ENCODE measurements around the gene GNPNAT1.
"Not testable (repeated sequence)": the region's sequence is repeated elsewhere in the genome, so short reads cannot be mapped to it uniquely, and the experiment has no call there.

Gene GNPNAT1

DNA sequence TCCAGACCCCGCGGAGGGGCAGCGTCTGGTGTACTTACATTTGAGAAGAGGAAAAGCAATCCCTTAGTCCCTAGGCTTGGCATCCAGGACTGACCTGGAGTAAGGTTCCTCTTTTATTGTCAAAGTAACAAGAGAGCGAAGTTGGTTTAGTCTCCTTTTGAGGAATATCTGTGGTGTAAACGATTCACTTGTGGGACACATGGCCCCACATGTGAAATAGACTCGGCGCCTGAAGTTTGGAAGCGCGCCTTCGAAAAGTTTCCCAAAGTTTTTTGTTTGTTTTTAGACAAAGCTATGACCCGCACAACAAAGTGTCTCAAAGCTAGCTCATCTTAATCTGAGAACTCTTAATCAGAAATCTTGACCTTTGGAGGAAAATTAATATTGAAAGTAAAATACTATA is 60.7 kb downstream of the GNPNAT1 start:
- Histone ChIP-seq H3K23ac (ENCODE audit: low read depth, low read length, poor library complexity) (no peak overlapping the region), H2BK5ac (ENCODE audit: low read length) (no peak overlapping the region), H2BK12ac (ENCODE audit: low read length) (no peak overlapping the region), H4K91ac (ENCODE audit: low read depth, low read length, poor library complexity) (no peak overlapping the region), H2AFZ (ENCODE audit: low read length) (peak overlapping the region; percentile 99), H3K18ac (ENCODE audit: low read length) (peak overlapping the region; percentile 99), H3K36me3 (replicated peaks in 1 of 2; ENCODE audit: control insufficient read depth in 2 of 2, insufficient read depth in 2 of 2, low read length in 2 of 2) (peaks cover 6 to 71% of the 10 kb centered on the region in 2 donors), H3K14ac (ENCODE audit: low read length) (no peak overlapping the region), H3K4me1 (ENCODE audit: control insufficient read depth in 2 of 2, insufficient read depth in 1 of 2, low read depth in 1 of 2, low read length in 2 of 2) (peaks cover 2 to 6% of the 10 kb centered on the region in 2 donors), H3K4me2 (ENCODE audit: insufficient read depth, low read length, poor library complexity, severe bottlenecking) (peak overlapping the region; percentile 61), H3K4me3 (ENCODE audit: low read length in 2 of 2) (peak overlapping the region; percentile 99), H4K8ac (ENCODE audit: low read depth, low read length) (no peak overlapping the region), H2BK120ac (ENCODE audit: low read depth, low read length) (no peak overlapping the region), H2AK5ac (ENCODE audit: low read depth, low read length) (no peak overlapping the region), H3K27me3 (ENCODE audit: control insufficient read depth in 3 of 3, insufficient read depth in 3 of 3, low read depth in 1 of 3, low read length in 3 of 3) (no peaks in the 10 kb centered on the region), H3K4ac (ENCODE audit: low read length) (no peak overlapping the region), H2BK15ac (ENCODE audit: low read length) (peak overlapping the region; percentile 96), H3K27ac (replicated peaks; ENCODE audit: low read length) (peak overlapping the region; percentile 83), H3K9me3 (replicated peaks in 1 of 2; ENCODE audit: control insufficient read depth in 2 of 2, insufficient read depth in 1 of 2, low read depth in 1 of 2, low read length in 2 of 2) (peaks cover 2 to 11% of the 10 kb centered on the region in 2 donors), H3K79me1 (ENCODE audit: low read depth, low read length) (peaks cover 4% of the 10 kb centered on the region), H3K9ac (ENCODE audit: low read depth, low read length, poor library complexity) (peak overlapping the region; percentile 98)
- no CpG with 5 or more reads among the region's 11 CpGs for WGBS, 2 donors (ENCODE audit: extremely low coverage in 2 of 2, insufficient read length in 2 of 2, insufficient replicate concordance in 1 of 2)
- DNase-seq (ENCODE audit: low spot score): no peak

DNA sequence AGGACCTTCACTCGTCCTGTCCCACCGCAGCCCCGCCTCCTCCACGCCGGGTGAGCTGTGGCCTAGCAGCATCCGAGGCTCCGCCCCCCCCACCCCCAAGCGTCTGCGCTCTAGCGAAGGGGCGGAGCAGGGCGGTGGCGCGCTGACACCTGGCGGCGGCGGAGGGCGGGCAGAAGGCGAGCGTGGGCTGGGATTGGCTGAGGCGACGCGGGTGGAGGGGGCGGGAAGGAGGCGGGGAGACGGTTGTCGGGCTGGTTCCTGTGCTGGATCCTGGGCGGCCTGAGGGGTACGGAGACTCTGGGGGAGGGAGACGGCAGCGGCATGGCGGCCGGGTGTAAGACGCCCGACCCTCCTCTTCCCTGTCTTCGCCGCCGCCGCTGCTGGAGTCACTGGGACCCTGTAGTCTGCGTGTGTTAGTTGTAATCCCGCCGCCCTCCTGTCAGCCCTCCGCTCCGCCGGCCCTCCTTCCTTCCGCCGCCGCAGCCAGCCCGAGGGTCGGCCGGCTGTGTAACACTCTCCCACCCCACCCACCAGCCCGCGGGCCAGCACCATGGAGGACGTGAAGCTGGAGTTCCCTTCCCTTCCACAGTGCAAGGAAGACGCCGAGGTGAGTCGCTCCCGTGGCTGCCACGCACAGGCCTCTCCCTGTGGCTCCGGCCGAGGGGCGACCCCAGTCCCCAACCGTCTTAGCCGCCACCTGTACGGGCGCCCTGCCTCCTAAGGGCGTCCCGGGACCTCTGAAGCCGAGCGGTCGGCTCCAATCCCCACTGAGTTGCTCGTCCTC is 61.3 kb downstream of the GNPNAT1 start, which contains the start of gene STYX:
Gene STYX, plus strand, starts transcription at position 242 of the 784 bp plus-strand sequence. Its CDS starts 309 bp downstream, at position 551.
- Histone ChIP-seq H3K23ac (ENCODE audit: low read depth, low read length, poor library complexity) (peak within 1 kb of the TSS; percentile 99), H3K9me3 (replicated peaks in 1 of 2; ENCODE audit: control insufficient read depth in 2 of 2, insufficient read depth in 1 of 2, low read depth in 1 of 2, low read length in 2 of 2) (peaks cover 2 to 11% of the 10 kb centered on the region in 2 donors), H3K79me1 (ENCODE audit: low read depth, low read length) (peaks cover 4% of the 10 kb centered on the region), H2AK5ac (ENCODE audit: low read depth, low read length) (peak within 1 kb of the TSS; percentile 90), H2BK120ac (ENCODE audit: low read depth, low read length) (no peak within 1 kb of the TSS), H3K14ac (ENCODE audit: low read length) (peak within 1 kb of the TSS; percentile 100), H4K8ac (ENCODE audit: low read depth, low read length) (peak within 1 kb of the TSS; percentile 43), H3K4ac (ENCODE audit: low read length) (peak within 1 kb of the TSS; percentile 89), H3K18ac (ENCODE audit: low read length) (peak within 1 kb of the TSS; percentile 99), H3K36me3 (replicated peaks in 1 of 2; ENCODE audit: control insufficient read depth in 2 of 2, insufficient read depth in 2 of 2, low read length in 2 of 2) (peaks cover 6 to 74% of the 10 kb centered on the region in 2 donors), H4K91ac (ENCODE audit: low read depth, low read length, poor library complexity) (peak within 1 kb of the TSS; percentile 53), H3K9ac (ENCODE audit: low read depth, low read length, poor library complexity) (peak within 1 kb of the TSS; percentile 98), H2BK12ac (ENCODE audit: low read length) (peak within 1 kb of the TSS; percentile 73), H3K27ac (replicated peaks; ENCODE audit: low read length) (peak within 1 kb of the TSS; percentile 83), H3K4me2 (ENCODE audit: insufficient read depth, low read length, poor library complexity, severe bottlenecking) (peak within 1 kb of the TSS; percentile 61), H3K4me3 (ENCODE audit: low read length in 2 of 2) (peak within 1 kb of the TSS; percentile 99), H2BK15ac (ENCODE audit: low read length) (peak within 1 kb of the TSS; percentile 96), H2BK5ac (ENCODE audit: low read length) (no peak within 1 kb of the TSS), H3K27me3 (ENCODE audit: control insufficient read depth in 3 of 3, insufficient read depth in 3 of 3, low read depth in 1 of 3, low read length in 3 of 3) (no peaks in the 10 kb centered on the region), H2AFZ (ENCODE audit: low read length) (peak within 1 kb of the TSS; percentile 99), H3K4me1 (ENCODE audit: control insufficient read depth in 2 of 2, insufficient read depth in 1 of 2, low read depth in 1 of 2, low read length in 2 of 2) (peaks cover 2 to 6% of the 10 kb centered on the region in 2 donors)
- WGBS, 2 donors (ENCODE audit: extremely low coverage in 2 of 2, insufficient read length in 2 of 2, insufficient replicate concordance in 1 of 2): no CpG with 5 or more reads among the region's 72 CpGs
- peak; percentile 97 for DNase-seq (ENCODE audit: low spot score)

DNA sequence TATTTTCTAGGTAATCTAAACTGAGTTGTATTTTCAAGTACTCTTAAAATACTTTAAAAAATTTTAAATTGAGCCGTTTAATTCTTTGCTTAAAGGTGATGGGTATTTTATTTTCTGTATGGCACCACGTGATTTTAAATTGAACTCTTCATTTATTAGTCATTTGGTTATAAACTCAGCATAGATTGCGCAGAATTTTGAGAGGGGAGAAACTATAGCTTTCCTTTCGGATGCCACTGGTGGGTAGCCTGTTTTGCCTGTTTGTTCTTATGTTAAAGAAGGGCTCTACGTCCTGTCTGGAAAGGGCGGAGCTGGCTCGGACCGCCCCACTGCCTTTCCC is 61.9 kb downstream of the GNPNAT1 start:
- Histone ChIP-seq H3K4me3 (ENCODE audit: low read length in 2 of 2) (peak overlapping the region in 1 of 2 donors; percentile 24), H3K23ac (ENCODE audit: low read depth, low read length, poor library complexity) (peak overlapping the region; percentile 99), H2BK120ac (ENCODE audit: low read depth, low read length) (no peak overlapping the region), H4K8ac (ENCODE audit: low read depth, low read length) (no peak overlapping the region), H3K36me3 (replicated peaks in 1 of 2; ENCODE audit: control insufficient read depth in 2 of 2, insufficient read depth in 2 of 2, low read length in 2 of 2) (peaks cover 8 to 78% of the 10 kb centered on the region in 2 donors), H3K79me1 (ENCODE audit: low read depth, low read length) (peaks cover 4% of the 10 kb centered on the region), H3K27me3 (ENCODE audit: control insufficient read depth in 3 of 3, insufficient read depth in 3 of 3, low read depth in 1 of 3, low read length in 3 of 3) (no peaks in the 10 kb centered on the region), H3K18ac (ENCODE audit: low read length) (no peak overlapping the region), H2BK12ac (ENCODE audit: low read length) (no peak overlapping the region), H3K27ac (replicated peaks; ENCODE audit: low read length) (no peak overlapping the region), H2AK5ac (ENCODE audit: low read depth, low read length) (no peak overlapping the region), H2BK15ac (ENCODE audit: low read length) (no peak overlapping the region), H2AFZ (ENCODE audit: low read length) (peak overlapping the region; percentile 49), H3K14ac (ENCODE audit: low read length) (no peak overlapping the region), H3K9me3 (replicated peaks in 1 of 2; ENCODE audit: control insufficient read depth in 2 of 2, insufficient read depth in 1 of 2, low read depth in 1 of 2, low read length in 2 of 2) (peaks cover 2 to 11% of the 10 kb centered on the region in 2 donors), H3K4ac (ENCODE audit: low read length) (no peak overlapping the region), H3K4me1 (ENCODE audit: control insufficient read depth in 2 of 2, insufficient read depth in 1 of 2, low read depth in 1 of 2, low read length in 2 of 2) (peaks cover 2 to 6% of the 10 kb centered on the region in 2 donors), H2BK5ac (ENCODE audit: low read length) (no peak overlapping the region), H4K91ac (ENCODE audit: low read depth, low read length, poor library complexity) (no peak overlapping the region), H3K9ac (ENCODE audit: low read depth, low read length, poor library complexity) (no peak overlapping the region), H3K4me2 (ENCODE audit: insufficient read depth, low read length, poor library complexity, severe bottlenecking) (no peak overlapping the region)
- no CpG with 5 or more reads among the region's 8 CpGs for WGBS, 2 donors (ENCODE audit: extremely low coverage in 2 of 2, insufficient read length in 2 of 2, insufficient replicate concordance in 1 of 2)
- no peak for DNase-seq (ENCODE audit: low spot score)

DNA sequence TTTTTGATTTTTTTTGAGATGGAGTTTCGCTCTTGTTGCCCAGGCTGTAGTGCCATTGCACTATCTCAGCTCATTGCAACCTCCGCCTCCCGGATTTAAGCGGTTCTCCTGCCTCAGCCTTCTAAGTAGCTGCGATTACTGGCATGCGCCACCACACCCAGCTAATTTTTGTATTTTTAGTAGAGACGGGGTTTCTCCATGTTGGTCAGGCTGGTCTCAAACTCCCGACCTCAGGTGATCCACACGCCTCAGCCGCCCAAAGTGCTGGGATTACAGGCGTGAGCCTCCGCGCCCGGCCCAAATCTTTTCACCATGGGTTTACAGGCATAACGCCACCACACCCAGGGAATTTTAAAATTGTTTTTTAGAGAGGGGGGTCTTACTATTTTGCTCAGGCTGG is 62.4 kb downstream of the GNPNAT1 start:
- not testable (repeated sequence) for H3K4me3 ChIP-seq (ENCODE audit: low read length in 2 of 2); H3K27ac ChIP-seq (replicated peaks; ENCODE audit: low read length); H3K9me3 ChIP-seq (replicated peaks in 1 of 2; ENCODE audit: control insufficient read depth in 2 of 2, insufficient read depth in 1 of 2, low read depth in 1 of 2, low read length in 2 of 2)

More for the DNA sequence above, 62.4 kb downstream of the GNPNAT1 start:
- not testable (repeated sequence) for H2BK120ac ChIP-seq (ENCODE audit: low read depth, low read length); H3K4ac ChIP-seq (ENCODE audit: low read length); H3K4me1 ChIP-seq (ENCODE audit: control insufficient read depth in 2 of 2, insufficient read depth in 1 of 2, low read depth in 1 of 2, low read length in 2 of 2); H3K23ac ChIP-seq (ENCODE audit: low read depth, low read length, poor library complexity); H2BK15ac ChIP-seq (ENCODE audit: low read length); H3K9ac ChIP-seq (ENCODE audit: low read depth, low read length, poor library complexity); H3K4me2 ChIP-seq (ENCODE audit: insufficient read depth, low read length, poor library complexity, severe bottlenecking); H3K18ac ChIP-seq (ENCODE audit: low read length); H4K91ac ChIP-seq (ENCODE audit: low read depth, low read length, poor library complexity); H2AFZ ChIP-seq (ENCODE audit: low read length); H3K14ac ChIP-seq (ENCODE audit: low read length); H4K8ac ChIP-seq (ENCODE audit: low read depth, low read length); H3K27me3 ChIP-seq (ENCODE audit: control insufficient read depth in 3 of 3, insufficient read depth in 3 of 3, low read depth in 1 of 3, low read length in 3 of 3); H2AK5ac ChIP-seq (ENCODE audit: low read depth, low read length); H2BK5ac ChIP-seq (ENCODE audit: low read length); H2BK12ac ChIP-seq (ENCODE audit: low read length); DNase-seq (ENCODE audit: low spot score); H3K79me1 ChIP-seq (ENCODE audit: low read depth, low read length)
- peaks cover 11 to 78% of the 10 kb centered on the region in 2 donors for H3K36me3 ChIP-seq (replicated peaks in 1 of 2; ENCODE audit: control insufficient read depth in 2 of 2, insufficient read depth in 2 of 2, low read length in 2 of 2)
- whole genome bisulfite sequencing, 2 donors (ENCODE audit: extremely low coverage in 2 of 2, insufficient read length in 2 of 2, insufficient replicate concordance in 1 of 2): no CpG with 5 or more reads among the region's 15 CpGs
